NCI-H526 treated with DMSO at 0.1 percent for 48 hours (cell line): Measurements from ENCODE around the gene PCDH12.
A peak's percentile ranks its signal among the peaks of the same experiment; 100 is the strongest.

Experiments used
- DNase-seq: peaks from one replicate; lab custom pipeline; 2025; lab: John Stamatoyannopoulos, UW

PCDH12 gene

DNA sequence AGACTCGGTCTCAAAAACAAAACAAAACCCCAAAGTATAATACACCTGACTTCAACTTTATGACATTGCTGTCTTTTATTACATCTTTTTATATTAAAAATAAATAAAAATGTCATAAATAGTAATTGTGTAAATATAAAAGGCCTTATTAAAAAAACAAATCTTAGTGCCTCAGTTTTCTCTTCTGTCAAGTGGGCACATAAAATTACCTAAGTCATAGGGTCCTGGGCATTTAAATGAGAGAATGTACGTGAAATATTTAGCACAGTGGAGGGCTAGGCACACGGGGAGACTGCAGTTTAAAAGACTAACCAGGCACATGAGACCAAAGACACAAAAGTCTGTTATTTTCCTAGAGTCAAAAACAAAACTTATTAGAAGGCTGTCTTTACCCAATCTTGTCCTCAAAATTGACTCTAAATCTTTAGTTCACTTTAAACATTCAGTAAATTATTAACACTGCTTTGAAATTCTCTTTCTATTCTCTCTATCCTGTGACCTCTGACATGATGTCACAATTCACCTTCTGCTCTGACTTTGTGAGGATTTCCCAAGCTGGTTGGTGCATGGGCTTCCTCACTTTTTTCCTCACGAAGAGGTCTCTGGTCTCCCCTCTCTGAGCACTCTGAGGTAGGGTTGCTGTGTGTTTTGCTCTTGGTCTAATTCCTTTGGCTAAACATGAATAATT, 8.4 kb upstream of the PCDH12 start:
- no peak for DNase-seq

DNA sequence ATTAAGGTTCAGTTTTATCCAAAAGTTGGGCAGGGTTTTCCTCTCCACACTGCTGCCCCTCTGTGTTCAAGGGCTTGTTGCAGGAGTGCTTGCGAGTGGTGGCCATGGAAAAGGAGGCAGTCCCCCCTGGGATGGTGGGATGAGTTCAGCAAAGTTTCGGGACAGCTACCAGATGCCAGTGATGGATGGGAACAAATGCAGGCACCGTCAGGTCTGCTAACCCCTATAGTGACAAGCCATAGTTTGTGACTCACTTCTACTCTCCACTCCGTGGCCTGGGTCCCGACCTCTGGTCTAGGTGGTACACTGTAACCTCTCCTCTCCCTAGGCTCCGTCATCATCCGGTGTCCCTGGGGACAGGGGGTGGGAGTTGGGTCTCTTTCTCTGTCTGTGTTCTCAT, 7.1 kb upstream of the PCDH12 start:
- DNase-seq: no peak

GRCh38 chr5:141963701-141964100, 5.7 kb upstream of the PCDH12 start:
- no peak for DNase-seq

DNA sequence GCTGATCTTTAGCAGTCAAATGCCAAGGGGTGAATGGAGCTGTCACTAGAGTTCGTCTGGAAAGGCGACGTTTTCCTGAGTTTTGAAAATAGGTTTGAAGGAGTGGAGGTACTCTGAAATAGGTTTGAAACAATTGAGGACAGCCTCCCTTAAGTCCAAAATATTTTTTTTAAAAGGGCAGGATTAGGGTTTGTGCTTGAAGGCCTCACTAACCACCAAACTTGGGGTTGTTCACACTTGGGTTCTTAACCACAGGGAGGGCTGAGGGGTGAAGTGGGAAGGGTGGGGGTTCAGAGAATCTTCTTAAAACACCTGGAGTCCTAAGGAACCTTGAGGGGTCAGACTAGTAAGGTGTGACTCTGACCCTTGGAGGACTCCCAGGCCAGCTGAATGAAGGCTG, 3.5 kb upstream of the PCDH12 start:
- DNase-seq: no peak

DNA sequence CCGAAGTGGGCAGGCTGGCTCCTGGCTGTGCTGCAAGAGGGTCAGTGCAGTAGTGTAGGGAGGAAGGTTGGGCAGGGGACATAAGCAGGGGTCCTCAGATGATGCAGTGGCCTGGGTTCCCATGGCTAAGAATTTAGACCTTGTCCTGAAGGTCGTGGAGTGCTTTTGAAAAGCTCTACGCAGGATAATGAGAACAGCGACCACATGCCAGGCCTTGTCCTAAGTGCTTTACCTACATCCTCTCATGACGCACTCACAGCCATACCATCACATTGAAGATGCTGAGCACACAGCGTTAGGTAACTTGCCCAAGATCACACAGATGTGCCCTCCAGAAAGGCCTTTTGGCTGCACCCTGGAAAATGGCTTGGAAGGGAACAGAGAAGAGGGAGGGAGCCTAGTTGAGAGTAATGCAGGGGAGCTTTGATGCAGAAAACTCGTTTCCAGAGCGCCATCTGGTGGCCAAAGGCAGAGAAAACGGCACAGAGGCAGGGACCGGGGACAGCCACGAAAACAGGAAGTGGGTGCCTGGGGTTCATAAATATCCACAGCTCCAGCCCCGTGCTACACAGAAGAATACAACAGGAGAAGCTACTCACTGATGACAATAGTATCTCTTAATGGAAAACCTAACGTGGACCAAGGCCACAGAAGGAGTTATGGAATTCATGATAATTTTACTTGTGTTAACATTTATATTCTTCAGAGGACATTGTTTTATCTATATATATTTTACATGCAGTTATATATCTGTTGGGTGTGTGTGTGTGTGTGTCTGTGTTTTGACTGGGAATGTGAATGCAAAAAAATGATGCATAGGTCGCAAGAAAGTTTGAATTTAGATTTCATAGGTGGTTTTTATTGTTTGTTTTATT, 2.7 kb upstream of the PCDH12 start:
- DNase-seq: peak; percentile 64

DNA sequence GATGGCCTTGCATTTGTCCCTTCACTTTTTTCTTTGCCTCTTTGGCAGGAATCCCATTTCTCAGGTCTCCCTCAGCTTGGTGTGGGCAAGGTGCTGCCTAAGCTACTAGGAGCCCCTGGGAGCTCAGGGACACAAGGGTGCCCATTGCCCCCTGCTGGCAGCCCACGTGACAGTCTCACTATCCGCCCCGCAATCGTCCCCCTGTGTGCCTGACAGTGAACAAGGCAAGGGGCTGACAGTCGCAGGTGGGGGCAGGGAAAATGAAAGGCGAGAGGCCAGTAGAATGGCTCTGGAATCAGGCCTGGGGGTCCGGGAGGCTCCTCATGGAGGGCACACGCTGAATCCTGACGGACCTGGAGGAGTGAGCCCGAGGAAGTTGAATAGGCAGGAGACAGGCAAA, 2.0 kb upstream of the PCDH12 start:
- no peak for DNase-seq

DNA sequence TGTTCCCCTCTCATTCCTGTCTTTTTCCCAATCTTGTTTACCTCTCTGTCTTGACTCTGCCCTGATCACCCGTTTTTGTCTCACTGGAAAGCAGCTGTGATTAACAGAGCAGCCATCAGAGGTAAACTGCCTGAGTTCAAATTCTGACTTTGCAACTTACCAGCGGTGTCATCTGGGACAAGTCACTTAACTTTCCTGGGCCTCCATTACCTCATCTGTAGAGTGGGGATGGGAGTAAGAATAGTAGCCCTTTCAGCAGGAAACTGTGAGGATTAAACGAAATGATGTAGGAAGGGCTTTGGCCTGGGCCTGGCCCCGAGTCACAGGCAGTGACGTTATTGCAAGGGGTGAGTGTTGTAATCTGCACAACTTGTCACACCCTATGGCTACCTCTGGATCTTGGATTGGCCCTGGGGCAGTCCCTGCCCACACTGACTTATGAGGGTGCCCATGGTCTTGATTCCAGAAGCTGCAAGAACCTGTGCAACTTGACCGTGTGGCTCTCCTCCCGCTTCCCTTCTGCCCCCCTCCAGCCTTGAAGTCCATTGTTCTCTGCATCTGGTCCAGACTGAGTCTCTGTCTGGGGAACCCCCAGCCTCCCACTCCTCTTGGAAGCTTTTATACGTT, 657 bp upstream of the PCDH12 start:
- no peak for DNase-seq

- DNase-seq: no peak
These were observed 520 bp downstream of the PCDH12 start for GRCh38 chr5:141957367-141957996.

- DNase-seq: no peak
These were observed 3.8 kb downstream of the PCDH12 start for GRCh38 chr5:141954194-141954593.

DNA sequence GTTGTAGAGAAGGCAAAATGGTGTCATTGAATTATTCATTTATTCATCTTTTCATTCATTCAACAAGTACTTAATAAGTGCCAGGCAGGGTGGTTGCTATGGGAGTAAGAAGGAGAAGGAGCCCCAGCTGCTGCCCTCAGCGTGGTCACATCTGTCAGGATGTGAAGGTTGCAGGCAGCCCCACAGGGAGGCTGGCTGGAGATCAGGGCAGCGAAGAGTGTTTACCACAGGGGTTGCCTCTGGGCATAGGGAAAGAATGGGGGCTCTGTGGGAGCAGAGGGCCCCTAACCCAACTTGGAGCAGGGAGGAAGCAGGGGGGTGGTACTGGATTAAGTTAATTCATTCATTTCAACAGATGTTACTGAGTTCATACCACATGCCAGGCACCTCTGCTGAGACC, 6.0 kb downstream of the PCDH12 start:
- no peak for DNase-seq

DNA sequence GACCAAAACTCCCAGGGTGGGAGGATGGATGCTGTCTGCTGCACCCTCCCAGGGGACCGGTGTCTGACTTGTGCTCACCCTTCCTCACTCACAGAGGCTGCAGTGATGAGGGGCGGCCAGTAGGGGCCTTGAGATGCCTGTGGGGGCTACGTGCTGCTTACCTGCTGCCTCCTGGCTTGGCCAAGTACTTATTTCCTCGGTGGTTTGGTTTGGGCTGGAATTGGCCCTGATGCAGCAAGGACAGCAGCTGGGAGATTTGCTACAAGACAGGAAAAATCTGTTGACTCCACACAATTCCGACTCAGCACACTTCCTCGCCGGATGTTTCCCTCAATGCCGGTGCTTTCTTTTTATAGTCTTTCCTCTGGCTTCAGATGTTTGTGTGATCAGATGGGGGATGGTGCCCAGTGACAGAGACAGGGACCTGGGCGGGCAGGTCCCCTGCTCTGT, 6.6 kb downstream of the PCDH12 start:
- DNase-seq: no peak

- DNase-seq: no peak
These were observed 7.6 kb downstream of the PCDH12 start for GRCh38 chr5:141950207-141951005.

DNA sequence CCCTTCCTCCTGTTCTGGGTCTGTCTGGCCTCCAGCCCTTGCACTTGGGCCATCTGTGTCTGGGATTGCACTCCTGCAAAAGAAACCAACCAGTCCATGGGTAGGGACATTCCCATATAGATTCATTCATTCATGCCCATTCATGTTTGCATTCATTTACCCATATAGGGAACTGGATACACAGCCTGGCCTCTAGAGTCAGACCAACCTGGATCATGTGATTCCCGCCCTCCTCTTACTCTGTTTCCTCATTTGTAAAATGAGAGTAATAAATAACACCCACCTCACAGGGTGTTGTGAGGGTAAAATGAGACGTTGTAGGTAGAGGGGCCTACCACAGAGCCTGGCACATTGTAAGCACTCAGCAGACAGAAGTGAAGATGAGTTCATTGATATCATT, 8.5 kb downstream of the PCDH12 start:
- no peak for DNase-seq

- no peak for DNase-seq
These were observed 9.2 kb downstream of the PCDH12 start for GRCh38 chr5:141948812-141949211.

DNA sequence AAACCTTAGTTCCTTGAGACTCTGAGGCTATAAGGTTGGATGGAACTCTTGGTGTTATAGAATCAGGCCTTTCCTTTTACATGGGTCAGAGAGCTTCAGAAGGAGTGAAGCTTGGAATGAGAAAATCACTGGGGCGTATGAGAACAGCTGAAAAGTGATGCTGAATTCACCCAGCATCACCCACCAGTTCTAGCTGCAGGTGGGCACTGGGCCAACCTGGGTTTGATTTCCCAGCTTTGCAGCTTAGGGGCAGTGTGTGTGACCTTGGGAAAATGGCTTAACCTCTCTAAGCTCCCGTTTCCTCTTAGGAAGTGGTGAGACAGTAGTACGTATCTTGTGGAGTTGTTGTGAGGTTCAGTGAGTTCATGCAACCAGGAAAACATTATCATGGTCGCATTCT, 10.7 kb downstream of the PCDH12 start:
- DNase-seq: no peak

DNA sequence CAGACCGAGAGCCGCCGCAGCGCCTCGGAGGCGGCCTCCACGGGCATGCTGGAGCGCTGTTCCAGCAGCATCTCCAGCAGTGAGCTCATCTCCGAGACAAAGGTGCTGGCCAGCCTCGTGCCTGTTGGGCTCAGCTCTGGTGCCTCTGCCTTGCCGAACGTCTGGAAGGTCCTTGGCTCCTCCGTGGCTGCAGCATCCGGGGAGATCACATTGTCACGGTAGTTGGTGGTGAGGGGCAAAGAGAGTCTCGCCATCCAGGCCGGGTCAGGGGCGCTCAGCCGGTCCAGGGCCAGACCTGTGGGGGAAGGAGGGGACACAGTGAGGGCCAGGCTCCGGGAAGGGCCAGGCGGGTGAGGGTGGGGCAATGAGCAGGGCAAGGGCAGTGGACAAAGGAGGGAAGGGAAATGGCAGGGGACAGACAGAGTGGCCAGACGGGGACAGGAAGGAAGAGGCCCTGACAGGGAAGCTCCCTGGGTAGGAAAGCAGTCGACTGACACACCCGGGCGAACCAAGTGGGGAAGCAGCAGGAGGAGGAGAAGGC, 12.4 kb downstream of the PCDH12 start:
- no peak for DNase-seq

- DNase-seq: no peak
These were observed 13.9 kb downstream of the PCDH12 start for GRCh38 chr5:141944076-141944475.

DNA sequence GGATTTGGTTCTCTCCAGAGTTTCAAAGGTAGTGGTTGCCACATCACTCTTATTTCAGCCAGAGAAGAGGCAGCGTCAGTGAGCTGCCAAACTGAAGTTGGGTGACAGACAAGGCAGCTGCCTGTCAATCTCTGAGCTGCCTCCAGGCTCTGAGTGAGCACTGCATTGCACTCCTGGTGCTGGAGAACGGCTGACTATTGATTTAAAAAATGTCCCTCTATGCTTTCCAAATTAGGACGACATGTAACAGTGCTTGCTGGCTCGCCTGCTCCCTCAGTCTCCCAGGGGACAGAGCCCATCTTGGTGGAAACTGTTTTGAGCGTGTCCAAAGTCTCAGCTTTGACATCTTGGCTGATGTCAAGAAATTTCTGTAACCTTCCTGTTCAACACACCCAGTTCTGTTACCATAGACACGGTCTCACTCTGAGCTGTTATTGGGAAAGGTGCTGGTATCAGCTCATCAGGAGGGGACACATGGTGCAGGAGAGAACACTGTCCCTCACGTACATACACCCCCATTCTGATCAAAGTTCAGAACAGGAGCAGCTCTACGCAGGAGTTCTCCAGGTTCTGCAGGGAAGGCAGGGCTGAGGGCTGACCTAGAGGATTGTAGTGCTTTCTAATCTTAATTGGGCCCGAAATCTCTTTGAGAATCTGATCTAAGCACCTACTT, 15.7 kb downstream of the PCDH12 start:
- no peak for DNase-seq

GRCh38 chr5:141941779-141942178, 16.2 kb downstream of the PCDH12 start:
- no peak for DNase-seq

DNA sequence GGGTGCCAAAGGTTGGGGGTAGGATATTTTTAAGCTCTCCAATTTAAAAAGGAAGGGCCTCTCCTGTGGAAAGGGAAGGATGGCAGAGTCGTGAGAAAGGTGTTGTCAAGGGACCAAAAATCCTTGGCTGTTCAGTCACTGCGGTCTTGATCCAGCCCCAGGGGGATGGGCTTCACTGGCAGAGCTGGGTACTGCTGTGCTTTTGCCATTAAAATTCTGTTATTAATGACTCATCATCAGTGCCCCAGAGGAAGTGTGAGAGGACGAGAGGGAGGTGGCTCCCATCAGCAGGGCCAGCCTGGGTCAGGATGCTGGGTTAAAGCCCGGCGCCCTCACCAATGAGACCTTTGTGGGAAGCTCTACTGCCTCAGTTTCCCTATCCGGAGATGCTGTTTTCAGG, 16.7 kb downstream of the PCDH12 start:
- no peak for DNase-seq
